Heart left ventricle (tissue), 13 donors: ENCODE measurements around the gene TLE2.

Experiments used
- POLR2A ChIP-seq, 2 donors: fragments of 450-650 bp; IDR thresholded peaks; one replicate each; pipeline ENCODE4 v1.6.1; 2017; ENCODE audit warnings: antibody characterized with exemption in 2 of 2, mild to moderate bottlenecking in 2 of 2, moderate library complexity in 2 of 2
- TF ChIP-seq, protein P1 (sequence below), 12 donors: fragments of 200-600 bp; sonication (generic) in 4 of 12; IDR thresholded peaks; one replicate each; pipeline versions ENCODE4 v1.5.0 to v1.8.0; 2018 to 2022; ENCODE audit warnings: antibody characterized with exemption in 12 of 12, mild to moderate bottlenecking in 5 of 12
- donor health status: ischemic (EF 13 %, LVEDD 7.1; RV severe dilation, severe dysfunction).
- donor health status: DM: no; HTN: yes; CAD: no.
- donor health status: DM: no; HTN: no; CAD: no.
- donor health status: ischemic (EF 25% LVEDD 6.9; RV normal size, moderate dysfunction).
- donor health status: ischemic (EF 25% LVEDD 5.7; RV mildly dilated, moderate dysfunction).
- donor health status: ischemic (EF 35%, LVEDD 5.7; RV mildly dilated, moderate dysfunction).
- donor health status: nonischemic (EF 11% LVEDD 7.7; RV severe dilation, severe dysfunction).
- donor health status: DM: yes; HTN: yes; CAD: no.
- donor health status: PGD.
- donor health status: ischemic (EF 29% LVEDD 5.4; RV normal size, mild dysfunction).
- donor health status: nonischemic (EF 23%, LVEDD 6.1; RV moderate dilation, normal function).

- TF ChIP-seq, protein P1, sequence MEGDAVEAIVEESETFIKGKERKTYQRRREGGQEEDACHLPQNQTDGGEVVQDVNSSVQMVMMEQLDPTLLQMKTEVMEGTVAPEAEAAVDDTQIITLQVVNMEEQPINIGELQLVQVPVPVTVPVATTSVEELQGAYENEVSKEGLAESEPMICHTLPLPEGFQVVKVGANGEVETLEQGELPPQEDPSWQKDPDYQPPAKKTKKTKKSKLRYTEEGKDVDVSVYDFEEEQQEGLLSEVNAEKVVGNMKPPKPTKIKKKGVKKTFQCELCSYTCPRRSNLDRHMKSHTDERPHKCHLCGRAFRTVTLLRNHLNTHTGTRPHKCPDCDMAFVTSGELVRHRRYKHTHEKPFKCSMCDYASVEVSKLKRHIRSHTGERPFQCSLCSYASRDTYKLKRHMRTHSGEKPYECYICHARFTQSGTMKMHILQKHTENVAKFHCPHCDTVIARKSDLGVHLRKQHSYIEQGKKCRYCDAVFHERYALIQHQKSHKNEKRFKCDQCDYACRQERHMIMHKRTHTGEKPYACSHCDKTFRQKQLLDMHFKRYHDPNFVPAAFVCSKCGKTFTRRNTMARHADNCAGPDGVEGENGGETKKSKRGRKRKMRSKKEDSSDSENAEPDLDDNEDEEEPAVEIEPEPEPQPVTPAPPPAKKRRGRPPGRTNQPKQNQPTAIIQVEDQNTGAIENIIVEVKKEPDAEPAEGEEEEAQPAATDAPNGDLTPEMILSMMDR (IDR thresholded peaks at IDR 0.05): no peak
- TF ChIP-seq POLR2A (IDR thresholded peaks at IDR 0.05): no peak
Observed at GRCh38 chr19:2983351-2984214, 45.5 kb downstream of the TLE2 start.
